ENCODE data around the gene ADPRS. TPM values are rescaled to one million over a fixed set of nuclear protein-coding genes. Genes with fewer than 3 reads are reported as not detected.

The ADPRS gene
- total and polyA plus RNA-seq, 2 experiments from 2014 or later, result 22.6 to 46.6 TPM

DNA sequence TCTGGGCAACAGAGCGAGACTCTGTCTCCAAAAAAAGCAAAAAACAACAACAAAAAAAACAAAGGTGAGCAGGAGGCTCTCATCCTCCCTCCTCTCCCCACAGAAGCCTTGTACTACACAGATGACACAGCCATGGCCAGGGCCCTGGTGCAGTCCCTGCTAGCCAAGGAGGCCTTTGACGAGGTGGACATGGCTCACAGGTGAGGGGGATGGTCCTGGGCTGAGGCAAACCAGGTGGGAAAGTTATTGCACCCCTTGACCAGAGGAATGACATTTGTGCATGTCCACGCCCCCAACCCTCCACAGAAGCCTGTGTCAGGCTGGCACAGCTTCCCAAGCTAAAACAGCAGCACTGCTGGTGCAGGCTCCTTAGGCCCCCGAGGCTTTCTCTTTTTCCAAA lies 2.4 kb downstream of the ADPRS start (continued):
- TF ChIP-seq, protein P1, sequence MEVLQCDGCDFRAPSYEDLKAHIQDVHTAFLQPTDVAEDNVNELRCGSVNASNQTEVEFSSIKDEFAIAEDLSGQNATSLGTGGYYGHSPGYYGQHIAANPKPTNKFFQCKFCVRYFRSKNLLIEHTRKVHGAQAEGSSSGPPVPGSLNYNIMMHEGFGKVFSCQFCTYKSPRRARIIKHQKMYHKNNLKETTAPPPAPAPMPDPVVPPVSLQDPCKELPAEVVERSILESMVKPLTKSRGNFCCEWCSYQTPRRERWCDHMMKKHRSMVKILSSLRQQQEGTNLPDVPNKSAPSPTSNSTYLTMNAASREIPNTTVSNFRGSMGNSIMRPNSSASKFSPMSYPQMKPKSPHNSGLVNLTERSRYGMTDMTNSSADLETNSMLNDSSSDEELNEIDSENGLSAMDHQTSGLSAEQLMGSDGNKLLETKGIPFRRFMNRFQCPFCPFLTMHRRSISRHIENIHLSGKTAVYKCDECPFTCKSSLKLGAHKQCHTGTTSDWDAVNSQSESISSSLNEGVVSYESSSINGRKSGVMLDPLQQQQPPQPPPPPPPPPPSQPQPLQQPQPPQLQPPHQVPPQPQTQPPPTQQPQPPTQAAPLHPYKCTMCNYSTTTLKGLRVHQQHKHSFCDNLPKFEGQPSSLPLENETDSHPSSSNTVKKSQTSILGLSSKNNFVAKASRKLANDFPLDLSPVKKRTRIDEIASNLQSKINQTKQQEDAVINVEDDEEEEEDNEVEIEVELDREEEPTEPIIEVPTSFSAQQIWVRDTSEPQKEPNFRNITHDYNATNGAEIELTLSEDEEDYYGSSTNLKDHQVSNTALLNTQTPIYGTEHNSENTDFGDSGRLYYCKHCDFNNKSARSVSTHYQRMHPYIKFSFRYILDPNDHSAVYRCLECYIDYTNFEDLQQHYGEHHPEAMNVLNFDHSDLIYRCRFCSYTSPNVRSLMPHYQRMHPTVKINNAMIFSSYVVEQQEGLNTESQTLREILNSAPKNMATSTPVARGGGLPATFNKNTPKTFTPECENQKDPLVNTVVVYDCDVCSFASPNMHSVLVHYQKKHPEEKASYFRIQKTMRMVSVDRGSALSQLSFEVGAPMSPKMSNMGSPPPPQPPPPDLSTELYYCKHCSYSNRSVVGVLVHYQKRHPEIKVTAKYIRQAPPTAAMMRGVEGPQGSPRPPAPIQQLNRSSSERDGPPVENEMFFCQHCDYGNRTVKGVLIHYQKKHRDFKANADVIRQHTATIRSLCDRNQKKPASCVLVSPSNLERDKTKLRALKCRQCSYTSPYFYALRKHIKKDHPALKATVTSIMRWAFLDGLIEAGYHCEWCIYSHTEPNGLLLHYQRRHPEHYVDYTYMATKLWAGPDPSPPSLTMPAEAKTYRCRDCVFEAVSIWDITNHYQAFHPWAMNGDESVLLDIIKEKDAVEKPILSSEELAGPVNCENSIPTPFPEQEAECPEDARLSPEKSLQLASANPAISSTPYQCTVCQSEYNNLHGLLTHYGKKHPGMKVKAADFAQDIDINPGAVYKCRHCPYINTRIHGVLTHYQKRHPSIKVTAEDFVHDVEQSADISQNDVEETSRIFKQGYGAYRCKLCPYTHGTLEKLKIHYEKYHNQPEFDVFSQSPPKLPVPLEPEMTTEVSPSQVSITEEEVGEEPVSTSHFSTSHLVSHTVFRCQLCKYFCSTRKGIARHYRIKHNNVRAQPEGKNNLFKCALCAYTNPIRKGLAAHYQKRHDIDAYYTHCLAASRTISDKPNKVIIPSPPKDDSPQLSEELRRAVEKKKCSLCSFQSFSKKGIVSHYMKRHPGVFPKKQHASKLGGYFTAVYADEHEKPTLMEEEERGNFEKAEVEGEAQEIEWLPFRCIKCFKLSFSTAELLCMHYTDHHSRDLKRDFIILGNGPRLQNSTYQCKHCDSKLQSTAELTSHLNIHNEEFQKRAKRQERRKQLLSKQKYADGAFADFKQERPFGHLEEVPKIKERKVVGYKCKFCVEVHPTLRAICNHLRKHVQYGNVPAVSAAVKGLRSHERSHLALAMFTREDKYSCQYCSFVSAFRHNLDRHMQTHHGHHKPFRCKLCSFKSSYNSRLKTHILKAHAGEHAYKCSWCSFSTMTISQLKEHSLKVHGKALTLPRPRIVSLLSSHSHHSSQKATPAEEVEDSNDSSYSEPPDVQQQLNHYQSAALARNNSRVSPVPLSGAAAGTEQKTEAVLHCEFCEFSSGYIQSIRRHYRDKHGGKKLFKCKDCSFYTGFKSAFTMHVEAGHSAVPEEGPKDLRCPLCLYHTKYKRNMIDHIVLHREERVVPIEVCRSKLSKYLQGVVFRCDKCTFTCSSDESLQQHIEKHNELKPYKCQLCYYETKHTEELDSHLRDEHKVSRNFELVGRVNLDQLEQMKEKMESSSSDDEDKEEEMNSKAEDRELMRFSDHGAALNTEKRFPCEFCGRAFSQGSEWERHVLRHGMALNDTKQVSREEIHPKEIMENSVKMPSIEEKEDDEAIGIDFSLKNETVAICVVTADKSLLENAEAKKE (CRISPR knock-in tag; IDR thresholded peaks at IDR 0.05), result no peak
- TF ChIP-seq POLR2AphosphoS5 (IDR thresholded peaks at IDR 0.05; ENCODE audit: low read depth), result no peak
- no peak for TF ChIP-seq NANOG (IDR thresholded peaks at IDR 0.05; ENCODE audit: borderline replicate concordance)
- TF ChIP-seq STAT1 (IDR thresholded peaks at IDR 0.05; ENCODE audit: unreplicated experiment), result no peak
- TF ChIP-seq, protein P2, sequence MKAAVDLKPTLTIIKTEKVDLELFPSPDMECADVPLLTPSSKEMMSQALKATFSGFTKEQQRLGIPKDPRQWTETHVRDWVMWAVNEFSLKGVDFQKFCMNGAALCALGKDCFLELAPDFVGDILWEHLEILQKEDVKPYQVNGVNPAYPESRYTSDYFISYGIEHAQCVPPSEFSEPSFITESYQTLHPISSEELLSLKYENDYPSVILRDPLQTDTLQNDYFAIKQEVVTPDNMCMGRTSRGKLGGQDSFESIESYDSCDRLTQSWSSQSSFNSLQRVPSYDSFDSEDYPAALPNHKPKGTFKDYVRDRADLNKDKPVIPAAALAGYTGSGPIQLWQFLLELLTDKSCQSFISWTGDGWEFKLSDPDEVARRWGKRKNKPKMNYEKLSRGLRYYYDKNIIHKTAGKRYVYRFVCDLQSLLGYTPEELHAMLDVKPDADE (IDR thresholded peaks at IDR 0.05), result no peak
- TF ChIP-seq, protein P3, sequence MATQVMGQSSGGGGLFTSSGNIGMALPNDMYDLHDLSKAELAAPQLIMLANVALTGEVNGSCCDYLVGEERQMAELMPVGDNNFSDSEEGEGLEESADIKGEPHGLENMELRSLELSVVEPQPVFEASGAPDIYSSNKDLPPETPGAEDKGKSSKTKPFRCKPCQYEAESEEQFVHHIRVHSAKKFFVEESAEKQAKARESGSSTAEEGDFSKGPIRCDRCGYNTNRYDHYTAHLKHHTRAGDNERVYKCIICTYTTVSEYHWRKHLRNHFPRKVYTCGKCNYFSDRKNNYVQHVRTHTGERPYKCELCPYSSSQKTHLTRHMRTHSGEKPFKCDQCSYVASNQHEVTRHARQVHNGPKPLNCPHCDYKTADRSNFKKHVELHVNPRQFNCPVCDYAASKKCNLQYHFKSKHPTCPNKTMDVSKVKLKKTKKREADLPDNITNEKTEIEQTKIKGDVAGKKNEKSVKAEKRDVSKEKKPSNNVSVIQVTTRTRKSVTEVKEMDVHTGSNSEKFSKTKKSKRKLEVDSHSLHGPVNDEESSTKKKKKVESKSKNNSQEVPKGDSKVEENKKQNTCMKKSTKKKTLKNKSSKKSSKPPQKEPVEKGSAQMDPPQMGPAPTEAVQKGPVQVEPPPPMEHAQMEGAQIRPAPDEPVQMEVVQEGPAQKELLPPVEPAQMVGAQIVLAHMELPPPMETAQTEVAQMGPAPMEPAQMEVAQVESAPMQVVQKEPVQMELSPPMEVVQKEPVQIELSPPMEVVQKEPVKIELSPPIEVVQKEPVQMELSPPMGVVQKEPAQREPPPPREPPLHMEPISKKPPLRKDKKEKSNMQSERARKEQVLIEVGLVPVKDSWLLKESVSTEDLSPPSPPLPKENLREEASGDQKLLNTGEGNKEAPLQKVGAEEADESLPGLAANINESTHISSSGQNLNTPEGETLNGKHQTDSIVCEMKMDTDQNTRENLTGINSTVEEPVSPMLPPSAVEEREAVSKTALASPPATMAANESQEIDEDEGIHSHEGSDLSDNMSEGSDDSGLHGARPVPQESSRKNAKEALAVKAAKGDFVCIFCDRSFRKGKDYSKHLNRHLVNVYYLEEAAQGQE (IDR thresholded peaks at IDR 0.05; ENCODE audit: unreplicated experiment), result no peak
- TF ChIP-seq, protein P4, sequence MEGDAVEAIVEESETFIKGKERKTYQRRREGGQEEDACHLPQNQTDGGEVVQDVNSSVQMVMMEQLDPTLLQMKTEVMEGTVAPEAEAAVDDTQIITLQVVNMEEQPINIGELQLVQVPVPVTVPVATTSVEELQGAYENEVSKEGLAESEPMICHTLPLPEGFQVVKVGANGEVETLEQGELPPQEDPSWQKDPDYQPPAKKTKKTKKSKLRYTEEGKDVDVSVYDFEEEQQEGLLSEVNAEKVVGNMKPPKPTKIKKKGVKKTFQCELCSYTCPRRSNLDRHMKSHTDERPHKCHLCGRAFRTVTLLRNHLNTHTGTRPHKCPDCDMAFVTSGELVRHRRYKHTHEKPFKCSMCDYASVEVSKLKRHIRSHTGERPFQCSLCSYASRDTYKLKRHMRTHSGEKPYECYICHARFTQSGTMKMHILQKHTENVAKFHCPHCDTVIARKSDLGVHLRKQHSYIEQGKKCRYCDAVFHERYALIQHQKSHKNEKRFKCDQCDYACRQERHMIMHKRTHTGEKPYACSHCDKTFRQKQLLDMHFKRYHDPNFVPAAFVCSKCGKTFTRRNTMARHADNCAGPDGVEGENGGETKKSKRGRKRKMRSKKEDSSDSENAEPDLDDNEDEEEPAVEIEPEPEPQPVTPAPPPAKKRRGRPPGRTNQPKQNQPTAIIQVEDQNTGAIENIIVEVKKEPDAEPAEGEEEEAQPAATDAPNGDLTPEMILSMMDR (conservative IDR thresholded peaks at IDR 0.05; ENCODE audit: low read depth in 2 of 2), result no peak

All from GM23338 (cell line).